HG03442 (cell line): Measurements from ENCODE around the gene CENPU.

Source experiments
- ATAC-seq: cut with Tn5 transposase; IDR thresholded peaks from one replicate; pipeline ENCODE4 v1.9.1; 2021; ENCODE audit warnings: mild to moderate bottlenecking, moderate library complexity; ENCODE audit not compliant: unreplicated experiment

CENPU gene

GRCh38 chr4:184645904-184646610 lies 87.8 kb downstream of the CENPU start:
- no peak for ATAC-seq

- no peak for ATAC-seq
Measured at GRCh38 chr4:184644553-184645307, 89.2 kb downstream of the CENPU start.
